ENCODE results near the gene SNRNP48.

DNA sequence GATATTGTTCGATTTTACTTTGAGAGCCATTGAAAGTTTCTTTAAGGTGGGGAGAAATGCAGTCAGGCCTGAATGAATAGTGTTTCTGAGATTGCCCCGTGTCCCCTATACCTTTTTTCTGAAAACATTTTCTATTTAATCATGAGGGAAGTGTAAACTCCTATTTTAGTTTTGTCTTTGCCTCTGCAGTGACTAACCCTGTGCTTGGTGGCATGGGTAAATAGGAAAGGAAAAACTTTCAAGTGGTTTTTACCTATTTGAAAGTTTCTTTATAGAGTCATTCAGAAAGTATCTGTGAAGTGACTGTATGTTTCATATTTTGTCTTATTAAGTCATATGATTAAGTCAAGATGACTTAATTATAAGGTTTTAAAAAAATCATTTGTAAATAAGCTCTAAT, 14.5 kb downstream of the SNRNP48 start:
- TF ChIP-seq, protein P1, sequence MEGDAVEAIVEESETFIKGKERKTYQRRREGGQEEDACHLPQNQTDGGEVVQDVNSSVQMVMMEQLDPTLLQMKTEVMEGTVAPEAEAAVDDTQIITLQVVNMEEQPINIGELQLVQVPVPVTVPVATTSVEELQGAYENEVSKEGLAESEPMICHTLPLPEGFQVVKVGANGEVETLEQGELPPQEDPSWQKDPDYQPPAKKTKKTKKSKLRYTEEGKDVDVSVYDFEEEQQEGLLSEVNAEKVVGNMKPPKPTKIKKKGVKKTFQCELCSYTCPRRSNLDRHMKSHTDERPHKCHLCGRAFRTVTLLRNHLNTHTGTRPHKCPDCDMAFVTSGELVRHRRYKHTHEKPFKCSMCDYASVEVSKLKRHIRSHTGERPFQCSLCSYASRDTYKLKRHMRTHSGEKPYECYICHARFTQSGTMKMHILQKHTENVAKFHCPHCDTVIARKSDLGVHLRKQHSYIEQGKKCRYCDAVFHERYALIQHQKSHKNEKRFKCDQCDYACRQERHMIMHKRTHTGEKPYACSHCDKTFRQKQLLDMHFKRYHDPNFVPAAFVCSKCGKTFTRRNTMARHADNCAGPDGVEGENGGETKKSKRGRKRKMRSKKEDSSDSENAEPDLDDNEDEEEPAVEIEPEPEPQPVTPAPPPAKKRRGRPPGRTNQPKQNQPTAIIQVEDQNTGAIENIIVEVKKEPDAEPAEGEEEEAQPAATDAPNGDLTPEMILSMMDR (IDR thresholded peaks at IDR 0.05; ENCODE audit: insufficient read depth, low read depth, low read length), result no peak
- TF ChIP-seq EZH2 (IDR thresholded peaks at IDR 0.05; ENCODE audit: insufficient read depth, low read length), result no peak
